GM12891 (cell line): Measurements from ENCODE around the gene PRMT7.

Experiments used
- DNase-seq: peaks from one replicate; pipeline ENCODE4 v3.0.0; 2011; ENCODE audit warnings: low spot score; ENCODE audit not compliant: insufficient read length
- FAIRE-seq: peaks from 2 replicates; lab custom pipeline; 2011; peaks lifted over from hg19 to GRCh38; lab: Jason Lieb, UNC
- PAX5 ChIP-seq: IDR thresholded peaks from 2 replicates; pipeline ENCODE4 v1.6.1; 2011; ENCODE audit warnings: low read length, moderate library complexity, mild to moderate bottlenecking; ENCODE audit not compliant: insufficient read depth, severe bottlenecking
- POLR2A ChIP-seq: IDR thresholded peaks from 2 replicates; pipeline ENCODE4 v1.6.1; 2011; ENCODE audit warnings: low read depth, low read length, control low read depth
- POLR2AphosphoS5 ChIP-seq: IDR thresholded peaks from 2 replicates; pipeline ENCODE4 v1.6.1; 2011; ENCODE audit warnings: low read depth, low read length, control low read depth
- POU2F2 ChIP-seq: IDR thresholded peaks from 2 replicates; pipeline ENCODE4 v1.6.1; 2011; ENCODE audit warnings: low read depth, mild to moderate bottlenecking, control low read depth, low read length, moderate library complexity
- SPI1 ChIP-seq: IDR thresholded peaks from 2 replicates; pipeline ENCODE4 v1.6.1; 2011; ENCODE audit warnings: low read depth, low read length, control low read depth
- TAF1 ChIP-seq: IDR thresholded peaks from 2 replicates; pipeline ENCODE4 v1.6.1; 2011; ENCODE audit warnings: low read depth, low read length, control low read depth

The PRMT7 gene

DNA sequence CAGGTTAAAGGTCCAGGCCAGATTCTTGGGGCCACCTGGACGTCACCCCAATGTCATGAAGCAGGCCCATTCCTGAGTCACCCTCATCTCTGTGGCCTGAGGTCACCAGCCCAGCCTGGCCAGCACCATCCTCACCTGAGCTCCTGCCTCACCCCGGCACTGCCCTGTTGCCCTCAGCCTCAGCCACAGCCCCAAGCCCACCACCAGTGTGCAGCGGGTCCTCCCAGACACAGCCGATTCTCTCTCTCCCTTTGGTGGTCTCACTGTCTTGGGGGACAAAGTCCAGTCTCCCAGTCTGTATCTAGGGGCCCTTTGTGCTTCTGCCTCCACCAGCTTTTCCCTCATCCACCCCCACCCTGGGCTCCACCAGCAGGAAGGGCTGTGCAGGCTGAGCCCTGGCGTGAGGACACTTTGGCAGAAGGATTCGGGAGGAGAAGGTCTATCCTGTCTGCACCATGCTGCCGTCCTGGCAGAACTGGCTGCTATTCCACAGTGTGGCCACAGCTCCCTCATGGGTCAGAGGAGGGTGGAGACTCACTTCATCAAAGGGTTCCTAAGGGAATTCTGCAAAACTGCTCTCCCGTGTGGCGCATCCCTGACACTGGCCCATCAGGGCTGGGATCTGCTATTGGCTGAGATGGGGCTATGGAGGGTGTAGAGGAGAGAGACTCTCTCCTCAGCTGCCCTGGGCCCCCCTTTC, 64.3 kb downstream of the PRMT7 start:
- TF ChIP-seq POU2F2: no peak
- no peak for TF ChIP-seq POLR2A
- no peak for TF ChIP-seq TAF1
- TF ChIP-seq SPI1: no peak
- no peak for TF ChIP-seq POLR2AphosphoS5
- TF ChIP-seq PAX5: no peak
- DNase-seq (no peak), FAIRE-seq (no peak)

DNA sequence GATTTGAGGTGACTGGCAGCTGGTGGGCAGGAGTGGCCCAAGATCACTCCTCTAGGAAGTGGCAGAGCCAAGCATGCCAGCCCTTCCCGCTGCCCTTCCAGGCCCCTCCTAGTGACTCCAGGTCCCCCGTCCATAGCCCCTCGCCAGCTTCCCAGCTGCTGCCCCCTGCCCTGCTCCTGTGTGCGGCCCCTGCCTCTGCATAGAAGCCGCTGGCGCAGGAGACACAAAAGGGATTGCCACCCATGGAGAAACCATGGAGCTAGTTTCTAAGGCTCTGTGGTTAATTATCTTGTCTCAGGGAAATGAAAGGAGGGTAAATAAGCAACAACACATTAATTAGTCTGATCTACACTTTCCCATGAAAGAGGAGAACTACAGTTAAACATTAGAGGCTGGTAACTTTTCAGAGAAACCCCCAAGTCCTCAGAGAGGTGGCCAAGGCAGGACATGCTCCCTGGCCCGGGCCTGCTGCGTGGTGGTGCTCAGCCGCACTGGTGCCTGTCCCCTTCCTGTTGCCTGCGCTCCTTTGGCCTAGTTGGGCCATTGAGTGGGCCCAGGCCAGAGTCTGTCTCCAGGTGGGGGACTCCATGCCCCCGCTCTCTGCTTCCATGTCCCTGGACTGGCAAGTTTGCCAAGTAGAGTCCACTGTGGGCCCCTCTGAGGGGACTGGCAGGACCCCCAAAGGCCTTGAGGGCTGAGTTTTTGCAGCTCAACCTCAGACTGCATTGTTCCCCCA, 65.2 kb downstream of the PRMT7 start:
- FAIRE-seq: no peak
- no peak for TF ChIP-seq SPI1
- no peak for TF ChIP-seq POU2F2
- TF ChIP-seq POLR2A: no peak
- no peak for DNase-seq

DNA sequence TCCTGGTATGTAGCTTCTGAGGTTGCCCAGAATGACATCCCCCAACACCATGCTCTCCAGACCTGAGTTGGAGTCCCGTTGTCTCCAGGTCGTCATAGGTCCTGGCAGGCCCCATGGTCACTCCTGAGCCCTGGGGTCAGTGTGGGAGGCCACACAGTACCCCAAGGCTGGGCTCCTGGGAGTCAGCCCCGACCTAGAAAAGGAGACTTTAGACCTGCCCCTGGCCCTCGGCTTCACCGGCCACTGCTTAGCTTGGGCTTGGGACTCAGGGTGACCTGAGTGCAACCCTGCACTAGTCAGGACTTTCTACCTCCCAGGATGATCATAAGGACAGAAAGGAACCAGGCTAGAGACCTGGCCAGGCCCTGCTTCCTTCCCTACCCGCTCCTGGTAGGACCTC, 65.8 kb downstream of the PRMT7 start:
- TF ChIP-seq POLR2A (no peak), POLR2AphosphoS5 (no peak), SPI1 (no peak), TAF1 (no peak), PAX5 (no peak), POU2F2 (no peak)
- no peak for DNase-seq

DNA sequence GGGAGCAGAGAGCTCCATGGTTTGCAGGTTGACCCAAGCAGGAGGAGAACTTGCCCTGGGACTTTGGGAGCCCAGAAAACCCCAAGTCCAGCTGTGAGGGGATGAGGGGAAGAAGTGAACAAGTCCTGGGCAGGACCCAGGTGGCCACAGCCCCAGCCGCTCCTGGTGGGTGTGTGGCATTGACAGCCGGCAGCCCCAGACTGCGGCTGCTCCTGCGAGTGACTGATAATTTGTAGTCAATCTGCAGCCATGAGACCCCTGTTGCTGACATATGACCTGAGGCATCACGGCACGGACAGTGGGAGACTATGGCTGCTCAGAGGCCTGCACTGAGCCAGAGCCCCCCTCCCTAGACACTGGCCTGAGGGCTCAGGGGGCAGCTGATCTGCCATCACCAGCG, 66.4 kb downstream of the PRMT7 start:
- TF ChIP-seq TAF1: no peak
- no peak for TF ChIP-seq PAX5
- no peak for TF ChIP-seq SPI1
- TF ChIP-seq POLR2A: no peak
- TF ChIP-seq POU2F2: no peak
- no peak for TF ChIP-seq POLR2AphosphoS5
- DNase-seq: no peak
- FAIRE-seq: no peak

More for the DNA sequence above, 65.8 kb downstream of the PRMT7 start:
- no peak for FAIRE-seq

DNA sequence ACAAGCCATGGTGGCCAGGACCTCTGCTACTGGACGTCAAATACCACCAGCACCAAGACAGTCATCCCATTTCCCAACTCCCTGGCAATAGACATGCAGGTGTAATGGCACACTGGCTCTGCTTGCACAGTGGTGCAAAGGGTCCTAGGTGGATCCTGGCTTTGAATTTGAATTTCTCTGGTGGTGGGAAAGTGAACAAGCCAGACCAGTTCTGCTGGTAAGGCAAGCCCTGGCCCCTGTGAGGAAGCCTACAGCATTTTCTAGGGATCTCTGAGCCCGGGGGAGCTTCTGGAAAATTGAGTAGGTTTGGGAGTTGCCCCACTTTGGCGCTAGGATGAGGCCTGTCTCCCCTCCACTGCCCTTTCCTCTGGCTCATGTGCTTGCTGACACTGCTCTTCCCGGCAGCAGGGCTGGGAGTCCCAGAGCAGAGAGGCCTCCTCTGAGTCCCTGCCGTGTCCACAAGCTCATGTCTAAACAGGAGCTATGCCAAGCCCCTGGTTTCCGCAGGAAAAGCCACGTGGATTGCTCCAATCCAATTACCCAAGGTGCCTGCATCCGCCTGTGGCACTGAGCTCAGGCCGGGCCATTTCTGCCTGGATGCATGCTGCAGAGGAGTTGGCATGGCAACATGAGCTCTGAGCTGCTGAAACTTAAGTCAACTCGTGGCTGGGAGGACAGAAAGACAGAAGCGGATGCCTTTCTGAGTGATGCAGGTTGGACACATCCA, 67.0 kb downstream of the PRMT7 start:
- TF ChIP-seq TAF1: no peak
- no peak for TF ChIP-seq POLR2A
- no peak for TF ChIP-seq POU2F2
- TF ChIP-seq PAX5: no peak
- no peak for TF ChIP-seq POLR2AphosphoS5
- no peak for TF ChIP-seq SPI1
- DNase-seq (no peak), FAIRE-seq (no peak)

DNA sequence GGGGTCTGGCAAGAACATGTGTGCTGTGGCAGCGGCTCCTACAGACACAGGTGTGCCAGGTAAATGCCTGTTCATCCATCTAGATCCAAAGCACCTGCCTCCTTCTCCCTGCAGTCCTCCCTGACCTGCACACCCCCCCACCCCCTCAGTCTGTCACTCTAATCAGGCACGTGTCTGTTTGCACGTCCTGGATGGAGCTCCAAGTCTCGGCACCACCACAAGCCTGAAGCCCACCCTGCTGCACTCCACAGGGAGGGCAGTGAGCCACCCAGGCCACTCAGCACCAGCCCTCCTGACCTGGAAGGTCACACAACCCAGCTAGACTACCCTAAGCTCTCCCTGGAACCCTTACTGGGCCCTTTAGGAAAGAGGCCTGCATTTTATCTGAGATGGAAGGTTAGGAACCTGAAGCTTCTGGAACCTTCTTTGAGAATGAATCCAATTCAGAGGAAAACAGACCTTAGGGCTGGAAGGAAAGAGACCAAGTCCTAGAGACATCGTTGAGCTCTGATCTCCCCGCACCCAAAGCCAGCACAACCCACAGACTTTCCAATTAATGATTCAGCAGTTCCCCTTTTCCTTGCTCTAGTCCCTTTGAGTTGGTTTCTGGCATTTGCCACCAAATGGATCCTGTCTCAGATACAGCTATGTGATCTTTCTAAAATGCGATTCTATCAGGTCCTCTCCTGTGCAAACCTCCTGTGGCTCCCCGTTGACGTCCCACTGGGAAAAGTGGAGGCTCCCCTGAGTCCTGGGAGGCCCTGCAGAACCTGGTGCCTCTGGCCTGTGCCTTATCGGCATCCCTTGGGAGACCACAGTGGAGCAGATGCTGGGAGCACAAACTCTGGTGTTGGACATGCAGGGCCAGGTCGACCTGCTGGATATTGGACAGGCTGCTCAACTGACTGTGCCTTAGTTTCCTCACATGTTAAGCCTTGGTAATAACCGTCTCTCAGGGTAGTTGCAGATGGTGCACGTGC, 67.9 kb downstream of the PRMT7 start:
- DNase-seq (no peak), FAIRE-seq (no peak)
- TF ChIP-seq PAX5: no peak
- TF ChIP-seq SPI1: peak; percentile 61

DNA sequence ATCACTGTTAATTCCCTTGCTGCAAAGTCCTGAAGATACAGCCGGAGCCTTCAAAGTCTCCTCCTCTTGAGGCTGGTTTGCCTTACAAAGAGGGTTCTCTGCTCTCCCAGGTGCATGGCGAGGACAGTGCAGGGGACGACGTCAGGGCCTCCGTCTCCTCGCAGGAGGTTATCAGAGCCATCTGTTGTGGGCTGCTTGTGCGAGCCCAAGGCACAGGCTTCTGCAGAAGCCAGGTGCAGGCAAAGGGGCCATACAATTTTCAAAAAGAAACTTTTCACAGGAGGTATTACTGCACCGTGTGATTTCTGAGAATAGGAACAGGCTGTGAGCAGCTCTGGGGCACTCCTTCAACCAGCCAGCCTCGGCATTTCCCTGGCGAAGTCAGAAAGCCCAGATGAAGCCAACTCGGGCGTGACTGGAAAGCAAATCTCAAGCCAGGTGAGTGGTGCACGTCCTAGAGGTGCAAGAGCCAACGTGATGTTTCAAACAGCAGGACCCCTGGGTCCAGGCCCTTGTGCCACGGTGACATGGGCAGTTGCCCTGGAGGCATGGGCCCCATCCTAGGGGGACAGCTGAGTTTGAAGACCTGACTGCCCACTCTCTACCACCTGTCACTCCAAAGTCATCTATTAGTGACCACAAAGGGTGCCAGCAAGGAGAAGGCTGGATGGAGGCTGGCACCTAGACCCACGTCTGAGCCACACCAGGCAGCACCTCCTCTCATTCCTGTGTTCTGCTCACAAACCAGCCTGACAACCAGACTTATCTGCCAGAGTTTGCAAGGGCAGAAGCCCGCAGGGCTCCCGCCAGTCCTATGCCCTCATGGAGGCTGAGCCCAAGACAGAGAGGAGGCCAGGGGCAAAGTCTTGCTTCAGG, 68.9 kb downstream of the PRMT7 start:
- FAIRE-seq: peak; percentile 48
- no peak for TF ChIP-seq PAX5
- TF ChIP-seq TAF1: no peak
- no peak for DNase-seq

DNA sequence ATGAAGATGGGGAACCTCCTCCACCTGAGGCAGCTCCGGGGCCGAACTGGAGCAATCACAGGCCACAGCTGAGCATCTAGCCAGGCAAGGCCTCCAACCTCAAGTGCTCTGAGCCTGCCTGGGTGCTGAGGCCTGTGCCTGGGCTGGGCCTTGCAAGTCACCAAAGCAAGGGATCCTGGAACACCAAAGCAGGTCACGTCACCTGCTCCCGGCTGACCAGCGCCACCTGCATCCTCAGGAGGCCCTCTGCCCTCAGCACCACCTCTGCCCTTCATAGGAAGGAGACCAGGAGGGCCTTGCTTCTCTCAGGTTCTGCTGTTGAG, 69.5 kb downstream of the PRMT7 start:
- no peak for DNase-seq
- no peak for TF ChIP-seq POLR2A
- no peak for FAIRE-seq

DNA sequence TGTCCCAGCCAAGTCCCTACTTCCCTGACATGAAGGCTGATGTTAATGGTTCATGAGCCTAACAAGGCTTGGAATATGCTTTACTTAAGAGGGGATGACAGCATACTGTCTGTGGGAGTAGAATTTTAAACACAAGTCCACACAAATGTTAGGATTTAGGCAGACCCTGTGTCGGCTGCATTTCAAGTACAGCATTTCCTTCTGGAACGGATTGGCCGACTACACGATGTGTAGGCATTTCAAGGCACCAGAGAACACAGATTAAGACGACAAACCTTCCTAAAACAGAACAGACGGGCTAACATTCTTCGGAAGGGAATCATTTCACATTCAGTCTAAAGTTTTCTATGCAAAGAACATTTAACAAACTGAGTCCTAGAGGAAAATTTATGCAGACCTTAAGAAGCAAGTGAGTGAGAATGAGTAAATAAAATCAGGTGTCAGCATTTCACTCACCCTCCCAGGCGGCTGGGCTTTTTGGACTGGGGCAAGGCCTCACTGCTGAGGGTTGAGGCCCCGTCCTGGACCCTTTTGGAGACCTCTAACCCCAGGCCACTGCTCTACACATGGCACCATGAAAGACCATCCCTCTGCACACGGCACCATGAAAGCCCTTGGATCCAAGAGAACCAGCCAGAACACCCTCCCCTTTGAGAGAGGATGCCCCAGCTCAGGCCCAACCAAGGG, 70.0 kb downstream of the PRMT7 start:
- DNase-seq: no peak
- no peak for TF ChIP-seq POLR2A
- no peak for TF ChIP-seq SPI1
- no peak for TF ChIP-seq POU2F2
- no peak for TF ChIP-seq PAX5
- no peak for TF ChIP-seq POLR2AphosphoS5
- no peak for TF ChIP-seq TAF1
- FAIRE-seq: no peak
